ENCODE data around the gene SNX30.

GRCh38 chr9:112863214-112863613, 112.7 kb downstream of the SNX30 start:
- TF ChIP-seq ZBTB7A (IDR thresholded peaks at IDR 0.05; ENCODE audit: low read depth), result no peak
- TF ChIP-seq YY1 (IDR thresholded peaks at IDR 0.05; ENCODE audit: low read depth), result no peak

Data from Ishikawa (cell line).